Lung (tissue), 12 donors: ENCODE measurements around the gene ZSWIM3. TPM values are rescaled to one million over a fixed set of nuclear protein-coding genes. Genes with fewer than 3 reads are reported as not detected.

ENCODE experiments used
- ATAC-seq: fragments of 200-7000 bp; cut with Tn5 transposase; one replicate; pipeline ENCODE4 v1.9.1; 2020; ENCODE audit warnings: moderate number of reproducible peaks; ENCODE audit not compliant: insufficient read depth, low FRiP score
- DNase-seq, 3 donors: peaks; one replicate each; pipeline ENCODE4 v3.0.0-alpha.2; 2013 to 2017
- H3K27ac ChIP-seq, 2 donors: one replicate each; pipeline ENCODE4 v1.5.1; 2013; ENCODE audit warnings: mild to moderate bottlenecking in 2 of 2, moderate library complexity in 2 of 2, control low read depth in 1 of 2, inconsistent platforms in 1 of 2, low read depth in 1 of 2, low read length in 1 of 2
- H3K27me3 ChIP-seq, 3 donors: one replicate each; pipeline ENCODE4 v1.5.1; 2013; ENCODE audit warnings: low read length in 2 of 3; ENCODE audit not compliant: control insufficient read depth in 3 of 3, insufficient read depth in 3 of 3
- H3K36me3 ChIP-seq, 4 donors: one replicate each; pipeline ENCODE4 v1.5.1; 2013; ENCODE audit warnings: low read length in 4 of 4, mild to moderate bottlenecking in 1 of 4, moderate library complexity in 1 of 4; ENCODE audit not compliant: control insufficient read depth in 4 of 4, insufficient read depth in 4 of 4
- H3K4me1 ChIP-seq, 5 donors: one replicate each; pipeline ENCODE4 v1.5.1; 2013; ENCODE audit warnings: low read length in 5 of 5, mild to moderate bottlenecking in 2 of 5, moderate library complexity in 1 of 5; ENCODE audit not compliant: control insufficient read depth in 5 of 5, insufficient read depth in 5 of 5
- H3K4me3 ChIP-seq: one replicate; pipeline ENCODE4 v1.5.1; 2013; ENCODE audit warnings: mild to moderate bottlenecking, control low read depth, moderate library complexity
- H3K9ac ChIP-seq, 2 donors: one replicate each; pipeline ENCODE4 v1.5.1; 2013; ENCODE audit warnings: low read length in 2 of 2, control low read depth in 1 of 2; ENCODE audit not compliant: insufficient read depth in 1 of 2
- H3K9me3 ChIP-seq, 4 donors: one replicate each; pipeline ENCODE4 v1.5.1; 2013; ENCODE audit warnings: low read length in 3 of 4, mild to moderate bottlenecking in 1 of 4, moderate library complexity in 1 of 4; ENCODE audit not compliant: control insufficient read depth in 4 of 4, insufficient read depth in 3 of 4
- CTCF ChIP-seq: IDR thresholded peaks from 2 replicates; pipeline ENCODE4 v1.5.1; 2012; ENCODE audit warnings: mild to moderate bottlenecking; ENCODE audit errors: control extremely low read depth, extremely low read depth
- WGBS, 2 donors: extraction: QIAGEN DNeasy Blood & Tissue Kit; methylation state at CpG; one replicate each; pipeline ENCODE4 v1.1.7; 2013; 5-methylcytosine and 5-hydroxymethylcytosine counted together
- polyA plus RNA-seq, 2 donors: library from polyadenylated mRNA; stranded (reverse); fragments of 200-250 nt; gene quantifications; one replicate each; pipeline ENCODE4 v1.2.1, GENCODE V29; 2013
- total RNA-seq, 2 donors: library from RNA; depleted of rRNA in 1 of 2; stranded (reverse); fragments of >200 nt in 1 of 2; gene quantifications; one replicate each; pipeline ENCODE4 v1.2.1, GENCODE V29; 2014 to 2021
- donor health status: control.
- donor health status: control.
- donor health status: Bipolar disorder and iron deficiency.
- donor health status: healthy.
- donor health status: DM: yes; HTN: yes; CAD: no.

ZSWIM3 gene
- total and polyA plus RNA-seq, 4 donors: 1.7 to 5.2 (median 3.4) TPM

- Histone ChIP-seq H3K9ac (no peak overlapping the region), H3K9me3 (no peaks in the 10 kb centered on the region)
- ATAC-seq: no peak
These were observed 9.9 kb downstream of the ZSWIM3 start for GRCh38 chr20:45867136-45867818.

GRCh38 chr20:45867819-45868176 lies 10.4 kb downstream of the ZSWIM3 start:
- H3K27me3 ChIP-seq: no peaks in the 10 kb centered on the region
- no peaks in the 10 kb centered on the region for H3K4me1 ChIP-seq
- no peak for TF ChIP-seq CTCF
- no peaks in the 10 kb centered on the region for H3K9me3 ChIP-seq
- H3K4me3 ChIP-seq: no peak overlapping the region
- H3K27ac ChIP-seq: no peak overlapping the region
- no peak overlapping the region for H3K9ac ChIP-seq
- ATAC-seq (no peak), DNase-seq (no peak)
- no peaks in the 10 kb centered on the region for H3K36me3 ChIP-seq

More at GRCh38 chr20:45867136-45867818, 9.9 kb downstream of the ZSWIM3 start:
- Histone ChIP-seq H3K4me3 (no peak overlapping the region), H3K27ac (no peak overlapping the region), H3K27me3 (no peaks in the 10 kb centered on the region), H3K36me3 (no peaks in the 10 kb centered on the region), H3K4me1 (no peaks in the 10 kb centered on the region)
- DNase-seq: no peak
- WGBS, 2 donors: 88 to 93% methylated on average over 6 of the region's 6 CpGs
- no peak for TF ChIP-seq CTCF

- Histone ChIP-seq H3K36me3 (peaks cover under 1 to 11% (median 8%) of the 10 kb centered on the region in 4 donors), H3K9me3 (no peaks in the 10 kb centered on the region), H3K9ac (no peak overlapping the region), H3K4me3 (no peak overlapping the region), H3K27me3 (no peaks in the 10 kb centered on the region), H3K27ac (no peak overlapping the region), H3K4me1 (no peaks in the 10 kb centered on the region)
- ATAC-seq: no peak
- WGBS, 2 donors: 91 to 92% methylated on average over 4 of the region's 4 CpGs
- DNase-seq: no peak
- TF ChIP-seq CTCF: no peak
These were observed 15.2 kb downstream of the ZSWIM3 start for GRCh38 chr20:45872626-45873025.
